ENCODE measurements around the gene NFATC2.

NFATC2 gene

GRCh38 chr20:51423810-51424209 lies 118.7 kb downstream of the NFATC2 start:
- TF ChIP-seq CTCF (IDR thresholded peaks at IDR 0.05; ENCODE audit: low read length, missing control alignments): no peak
- no peak overlapping the region for H3K4me3 ChIP-seq (replicated peaks; ENCODE audit: low read depth, low read length)
- no peak for DNase-seq (ENCODE audit: low read depth)

- TF ChIP-seq CTCF (IDR thresholded peaks at IDR 0.05; ENCODE audit: low read length, missing control alignments): no peak
- H3K4me3 ChIP-seq (replicated peaks; ENCODE audit: low read depth, low read length): no peak overlapping the region
- no peak for DNase-seq (ENCODE audit: low read depth)
Observed at GRCh38 chr20:51423290-51423667, 119.2 kb downstream of the NFATC2 start.

GRCh38 chr20:51422514-51423289 lies 119.8 kb downstream of the NFATC2 start:
- no peak for DNase-seq (ENCODE audit: low read depth)
- TF ChIP-seq CTCF (IDR thresholded peaks at IDR 0.05; ENCODE audit: low read length, missing control alignments): no peak
- H3K4me3 ChIP-seq (replicated peaks; ENCODE audit: low read depth, low read length): no peak overlapping the region

GRCh38 chr20:51420805-51421204 lies 121.7 kb downstream of the NFATC2 start:
- no peak for TF ChIP-seq CTCF (IDR thresholded peaks at IDR 0.05; ENCODE audit: low read length, missing control alignments)
- DNase-seq (ENCODE audit: low read depth): no peak

GRCh38 chr20:51420111-51420510 lies 122.4 kb downstream of the NFATC2 start:
- peak; percentile 47 for DNase-seq (ENCODE audit: low read depth)
- no peak for TF ChIP-seq CTCF (IDR thresholded peaks at IDR 0.05; ENCODE audit: low read length, missing control alignments)
- no peak overlapping the region for H3K4me3 ChIP-seq (replicated peaks; ENCODE audit: low read depth, low read length)

More at GRCh38 chr20:51420805-51421204, 121.7 kb downstream of the NFATC2 start:
- no peak overlapping the region for H3K4me3 ChIP-seq (replicated peaks; ENCODE audit: low read depth, low read length)

- no peak for DNase-seq (ENCODE audit: low read depth)
Observed at GRCh38 chr20:51419646-51420045, 122.9 kb downstream of the NFATC2 start.

More at GRCh38 chr20:51419646-51420045, 122.9 kb downstream of the NFATC2 start:
- TF ChIP-seq CTCF (IDR thresholded peaks at IDR 0.05; ENCODE audit: low read length, missing control alignments): no peak
- H3K4me3 ChIP-seq (replicated peaks; ENCODE audit: low read depth, low read length): no peak overlapping the region
